ENCODE measurements around the gene DYSF.

The DYSF gene

GRCh38 chr2:71547616-71548285, 94.4 kb downstream of the DYSF start:
- Mint-ChIP-seq H3K9me3 (no peaks in the 10 kb centered on the region), H3K4me1 (peaks cover 4% of the 10 kb centered on the region), H3K36me3 (no peaks in the 10 kb centered on the region), H3K27ac (no peak overlapping the region), H3K27me3 (peaks cover 20% of the 10 kb centered on the region), H3K4me3 (no peak overlapping the region)
- DNase-seq (ENCODE audit: low spot score in 2 of 2) (no peak), ATAC-seq (ENCODE audit: low read depth) (no peak)

- H3K4me1 Mint-ChIP-seq = peaks cover 4% of the 10 kb centered on the region
- DNase-seq (ENCODE audit: low spot score in 2 of 2) (peak; percentile 38 to 64), ATAC-seq (ENCODE audit: low read depth) (peak; percentile 63)
- no peaks in the 10 kb centered on the region for H3K9me3 Mint-ChIP-seq
- H3K36me3 Mint-ChIP-seq = no peaks in the 10 kb centered on the region
- H3K27me3 Mint-ChIP-seq = peaks cover 20% of the 10 kb centered on the region
- H3K27ac Mint-ChIP-seq = no peak overlapping the region
- H3K4me3 Mint-ChIP-seq = no peak overlapping the region
These were observed 95.5 kb downstream of the DYSF start for GRCh38 chr2:71548646-71549425.

GRCh38 chr2:71550801-71551630, 97.7 kb downstream of the DYSF start:
- Mint-ChIP-seq H3K4me3 (no peak overlapping the region), H3K4me1 (no peaks in the 10 kb centered on the region), H3K9me3 (no peaks in the 10 kb centered on the region), H3K27me3 (peaks cover 9% of the 10 kb centered on the region), H3K36me3 (no peaks in the 10 kb centered on the region), H3K27ac (no peak overlapping the region)
- DNase-seq (ENCODE audit: low spot score in 2 of 2) (no peak), ATAC-seq (ENCODE audit: low read depth) (no peak)

GRCh38 chr2:71551631-71551915, 98.2 kb downstream of the DYSF start:
- Mint-ChIP-seq H3K27me3 (peaks cover 8% of the 10 kb centered on the region), H3K9me3 (no peaks in the 10 kb centered on the region), H3K4me3 (no peak overlapping the region), H3K36me3 (no peaks in the 10 kb centered on the region), H3K4me1 (no peaks in the 10 kb centered on the region), H3K27ac (no peak overlapping the region)
- DNase-seq (ENCODE audit: low spot score in 2 of 2) (no peak), ATAC-seq (ENCODE audit: low read depth) (no peak)

GRCh38 chr2:71552356-71552755, 99.0 kb downstream of the DYSF start:
- Mint-ChIP-seq H3K27me3 (peaks cover 7% of the 10 kb centered on the region), H3K4me1 (no peaks in the 10 kb centered on the region), H3K36me3 (no peaks in the 10 kb centered on the region), H3K4me3 (no peak overlapping the region), H3K27ac (no peak overlapping the region), H3K9me3 (no peaks in the 10 kb centered on the region)
- DNase-seq (ENCODE audit: low spot score in 2 of 2) (no peak), ATAC-seq (ENCODE audit: low read depth) (no peak)

- Mint-ChIP-seq H3K4me3 (no peak overlapping the region), H3K27ac (no peak overlapping the region), H3K36me3 (no peaks in the 10 kb centered on the region), H3K4me1 (no peaks in the 10 kb centered on the region), H3K9me3 (no peaks in the 10 kb centered on the region), H3K27me3 (peaks cover 6% of the 10 kb centered on the region)
- no peak for ATAC-seq (ENCODE audit: low read depth)
- no peak for DNase-seq (ENCODE audit: low spot score in 2 of 2)
These were observed 99.5 kb downstream of the DYSF start for GRCh38 chr2:71552861-71553301.

- no peak overlapping the region for H3K4me3 Mint-ChIP-seq
- H3K4me1 Mint-ChIP-seq = no peaks in the 10 kb centered on the region
- no peak for DNase-seq (ENCODE audit: low spot score in 2 of 2)
- no peaks in the 10 kb centered on the region for H3K9me3 Mint-ChIP-seq
- H3K27ac Mint-ChIP-seq = no peak overlapping the region
- H3K27me3 Mint-ChIP-seq = peaks cover 7% of the 10 kb centered on the region
- ATAC-seq (ENCODE audit: low read depth) = no peak
- H3K36me3 Mint-ChIP-seq = no peaks in the 10 kb centered on the region
These were observed 100.8 kb downstream of the DYSF start for GRCh38 chr2:71554028-71554705.

GRCh38 chr2:71554706-71555056, 101.3 kb downstream of the DYSF start:
- H3K4me1 Mint-ChIP-seq = no peaks in the 10 kb centered on the region
- no peak overlapping the region for H3K27ac Mint-ChIP-seq
- no peak for DNase-seq (ENCODE audit: low spot score in 2 of 2)
- H3K9me3 Mint-ChIP-seq = no peaks in the 10 kb centered on the region
- H3K4me3 Mint-ChIP-seq = no peak overlapping the region
- H3K27me3 Mint-ChIP-seq = peaks cover 11% of the 10 kb centered on the region
- no peaks in the 10 kb centered on the region for H3K36me3 Mint-ChIP-seq
- ATAC-seq (ENCODE audit: low read depth) = no peak

- Mint-ChIP-seq H3K27me3 (peaks cover 11% of the 10 kb centered on the region), H3K36me3 (no peaks in the 10 kb centered on the region), H3K4me3 (no peak overlapping the region), H3K27ac (no peak overlapping the region), H3K4me1 (no peaks in the 10 kb centered on the region), H3K9me3 (no peaks in the 10 kb centered on the region)
- DNase-seq (ENCODE audit: low spot score in 2 of 2) (no peak), ATAC-seq (ENCODE audit: low read depth) (no peak)
These were observed 102.6 kb downstream of the DYSF start for GRCh38 chr2:71555798-71556454.

GRCh38 chr2:71556692-71557250, 103.4 kb downstream of the DYSF start:
- Mint-ChIP-seq H3K27me3 (peaks cover 13% of the 10 kb centered on the region), H3K27ac (no peak overlapping the region), H3K9me3 (no peaks in the 10 kb centered on the region), H3K4me1 (no peaks in the 10 kb centered on the region), H3K4me3 (no peak overlapping the region), H3K36me3 (no peaks in the 10 kb centered on the region)
- ATAC-seq (ENCODE audit: low read depth) = no peak
- no peak for DNase-seq (ENCODE audit: low spot score in 2 of 2)

GRCh38 chr2:71557321-71557720, 104.0 kb downstream of the DYSF start:
- ATAC-seq (ENCODE audit: low read depth) (no peak), DNase-seq (ENCODE audit: low spot score in 2 of 2) (no peak)
- Mint-ChIP-seq H3K27me3 (peaks cover 13% of the 10 kb centered on the region), H3K27ac (no peak overlapping the region), H3K9me3 (no peaks in the 10 kb centered on the region), H3K4me1 (no peaks in the 10 kb centered on the region), H3K36me3 (no peaks in the 10 kb centered on the region), H3K4me3 (no peak overlapping the region)

GRCh38 chr2:71558300-71559051, 105.1 kb downstream of the DYSF start:
- H3K4me1 Mint-ChIP-seq = no peaks in the 10 kb centered on the region
- H3K4me3 Mint-ChIP-seq = no peak overlapping the region
- no peak overlapping the region for H3K27ac Mint-ChIP-seq
- DNase-seq (ENCODE audit: low spot score in 2 of 2) (no peak), ATAC-seq (ENCODE audit: low read depth) (no peak)
- no peaks in the 10 kb centered on the region for H3K36me3 Mint-ChIP-seq
- peaks cover 13% of the 10 kb centered on the region for H3K27me3 Mint-ChIP-seq
- H3K9me3 Mint-ChIP-seq = no peaks in the 10 kb centered on the region

Data from memory B cell (primary cell).